Ramos (cell line): ENCODE results near the gene DNAAF9.
"Not testable (repeated sequence)": the region's sequence is repeated elsewhere in the genome, so short reads cannot be mapped to it uniquely, and the experiment has no call there.

ENCODE experiments used
- in situ Hi-C: fragments of 300-500 bp; cut with MboI; formaldehyde crosslinking; loops from one replicate; pipeline ENCODE4 v1.14.3; 2022; ENCODE audit warnings: low sequenced_read_pairs; ENCODE audit not compliant: unreplicated experiment

Gene DNAAF9

GRCh38 chr20:3407040-3407770 is at the start of gene DNAAF9:
Gene DNAAF9, minus strand, starts transcription at chr20:3407669. Its CDS starts 112 bp downstream, at chr20:3407557.
- in situ Hi-C loops = no loop called here

- in situ Hi-C loops = no loop called here
Measured at GRCh38 chr20:3456648-3457047, 49.2 kb upstream of the DNAAF9 start.

GRCh38 chr20:3454831-3455230 is 47.4 kb upstream of the DNAAF9 start:
- in situ Hi-C loops = no loop called here

- in situ Hi-C loops = no loop called here
Measured at GRCh38 chr20:3452690-3453089, 45.2 kb upstream of the DNAAF9 start.

- in situ Hi-C loops = no loop called here
Measured at GRCh38 chr20:3452136-3452535, 44.7 kb upstream of the DNAAF9 start.

GRCh38 chr20:3449319-3449718 is 41.9 kb upstream of the DNAAF9 start:
- in situ Hi-C loops = no loop called here

GRCh38 chr20:3447321-3447720 is 39.9 kb upstream of the DNAAF9 start:
- in situ Hi-C loops = no loop called here

- in situ Hi-C loops = no loop called here
Measured at GRCh38 chr20:3446779-3447178, 39.3 kb upstream of the DNAAF9 start.

- in situ Hi-C loops = no loop called here
Measured at GRCh38 chr20:3436864-3437574, 29.6 kb upstream of the DNAAF9 start.

- in situ Hi-C loops = no loop called here
Measured at GRCh38 chr20:3434232-3434631, 26.8 kb upstream of the DNAAF9 start.

GRCh38 chr20:3433744-3434143 is 26.3 kb upstream of the DNAAF9 start:
- in situ Hi-C loops = no loop called here

GRCh38 chr20:3432844-3433243 is 25.4 kb upstream of the DNAAF9 start:
- in situ Hi-C loops = no loop called here

- in situ Hi-C loops = no loop called here
Measured at GRCh38 chr20:3431109-3431508, 23.6 kb upstream of the DNAAF9 start.

GRCh38 chr20:3430376-3431069 is 23.1 kb upstream of the DNAAF9 start:
- in situ Hi-C loops = no loop called here

- in situ Hi-C loops = not testable (repeated sequence)
Measured at GRCh38 chr20:3426766-3427165, 19.3 kb upstream of the DNAAF9 start.

GRCh38 chr20:3423126-3423525 is 15.7 kb upstream of the DNAAF9 start:
- in situ Hi-C loops = no loop called here

- in situ Hi-C loops = no loop called here
Measured at GRCh38 chr20:3421985-3422384, 14.5 kb upstream of the DNAAF9 start.

GRCh38 chr20:3420211-3420707 is 12.8 kb upstream of the DNAAF9 start:
- in situ Hi-C loops = no loop called here

GRCh38 chr20:3418161-3418560 is 10.7 kb upstream of the DNAAF9 start:
- in situ Hi-C loops = not testable (repeated sequence)

GRCh38 chr20:3414122-3414521 is 6.7 kb upstream of the DNAAF9 start:
- in situ Hi-C loops = no loop called here

- in situ Hi-C loops = no loop called here
Measured at GRCh38 chr20:3413393-3413889, 6.0 kb upstream of the DNAAF9 start.
